MM.1S (cell line): ENCODE results near the gene KCNMA1.

Source experiments
- DNase-seq: peaks from one replicate; pipeline ENCODE4 v3.0.0-alpha.2; 2015
- H2AFZ ChIP-seq: fragments of 300-600 bp; sonication (generic); 2 replicates; pipeline ENCODE4 v1.6.0; 2016; ENCODE audit warnings: antibody characterized with exemption, low read length
- H3F3A ChIP-seq: fragments of 300-600 bp; sonication (generic); 2 replicates; pipeline ENCODE4 v1.6.1; 2016; ENCODE audit warnings: mild to moderate bottlenecking, antibody characterized with exemption, low read length, moderate library complexity, mixed read lengths; ENCODE audit not compliant: insufficient read depth
- H3K27ac ChIP-seq: fragments of 300-600 bp; sonication (generic); 2 replicates; pipeline ENCODE4 v1.5.1; 2016; ENCODE audit warnings: mild to moderate bottlenecking, low read length
- H3K27me3 ChIP-seq: fragments of 300-600 bp; sonication (generic); replicated peaks from 2 replicates; pipeline ENCODE4 v1.6.0; 2016; ENCODE audit warnings: low read length; ENCODE audit not compliant: insufficient read depth
- H3K36me3 ChIP-seq: fragments of 300-600 bp; sonication (generic); replicated peaks from 2 replicates; pipeline ENCODE4 v1.6.1; 2016; ENCODE audit warnings: mild to moderate bottlenecking, low read length, mixed read lengths; ENCODE audit not compliant: insufficient read depth
- H3K4me1 ChIP-seq: fragments of 300-600 bp; sonication (generic); 2 replicates; pipeline ENCODE4 v1.6.1; 2016; ENCODE audit warnings: low read length, mixed read lengths
- H3K4me2 ChIP-seq: fragments of 300-600 bp; sonication (generic); 2 replicates; pipeline ENCODE4 v1.6.0; 2016; ENCODE audit warnings: low read depth, low read length
- H3K4me3 ChIP-seq: fragments of 300-600 bp; sonication (generic); 2 replicates; pipeline ENCODE4 v1.5.1; 2016; ENCODE audit warnings: low read length, mixed read lengths
- H3K79me2 ChIP-seq: fragments of 300-600 bp; sonication (generic); 2 replicates; pipeline ENCODE4 v1.6.1; 2016; ENCODE audit warnings: mixed run types, low read length, mixed read lengths
- H3K9ac ChIP-seq: fragments of 300-600 bp; sonication (generic); 2 replicates; pipeline ENCODE4 v1.6.1; 2016; ENCODE audit warnings: low read length, mixed read lengths
- H3K9me2 ChIP-seq: fragments of 300-600 bp; sonication (generic); replicated peaks from 2 replicates; pipeline ENCODE4 v1.6.1; 2016; ENCODE audit warnings: mild to moderate bottlenecking, low read length, mixed read lengths; ENCODE audit not compliant: insufficient read depth
- H3K9me3 ChIP-seq: fragments of 300-600 bp; sonication (generic); replicated peaks from 2 replicates; pipeline ENCODE4 v1.6.1; 2016; ENCODE audit warnings: mild to moderate bottlenecking, low read length, mixed read lengths; ENCODE audit not compliant: insufficient read depth
- H4K20me1 ChIP-seq: fragments of 300-600 bp; sonication (generic); 2 replicates; pipeline ENCODE4 v1.6.1; 2016; ENCODE audit warnings: mild to moderate bottlenecking, low read length, moderate library complexity, mixed read lengths; ENCODE audit not compliant: insufficient read depth
- EZH2 ChIP-seq: fragments of 300-600 bp; sonication (generic); optimal IDR thresholded peaks from 2 replicates; pipeline ENCODE3; 2017; ENCODE audit warnings: low read depth, mild to moderate bottlenecking, antibody characterized with exemption, low read length, mixed read lengths
- EZH2phosphoT487 ChIP-seq: fragments of 300-600 bp; sonication (generic); IDR thresholded peaks from 2 replicates; pipeline ENCODE4 v1.6.1; 2018; ENCODE audit warnings: antibody characterized with exemption, low read length
- TF ChIP-seq, protein P1 (sequence below): fragments of 300-600 bp; sonication (generic); IDR thresholded peaks from 2 replicates; pipeline ENCODE4 v1.5.1; 2016; ENCODE audit warnings: antibody characterized with exemption, low read length, mixed read lengths

The KCNMA1 gene

DNA sequence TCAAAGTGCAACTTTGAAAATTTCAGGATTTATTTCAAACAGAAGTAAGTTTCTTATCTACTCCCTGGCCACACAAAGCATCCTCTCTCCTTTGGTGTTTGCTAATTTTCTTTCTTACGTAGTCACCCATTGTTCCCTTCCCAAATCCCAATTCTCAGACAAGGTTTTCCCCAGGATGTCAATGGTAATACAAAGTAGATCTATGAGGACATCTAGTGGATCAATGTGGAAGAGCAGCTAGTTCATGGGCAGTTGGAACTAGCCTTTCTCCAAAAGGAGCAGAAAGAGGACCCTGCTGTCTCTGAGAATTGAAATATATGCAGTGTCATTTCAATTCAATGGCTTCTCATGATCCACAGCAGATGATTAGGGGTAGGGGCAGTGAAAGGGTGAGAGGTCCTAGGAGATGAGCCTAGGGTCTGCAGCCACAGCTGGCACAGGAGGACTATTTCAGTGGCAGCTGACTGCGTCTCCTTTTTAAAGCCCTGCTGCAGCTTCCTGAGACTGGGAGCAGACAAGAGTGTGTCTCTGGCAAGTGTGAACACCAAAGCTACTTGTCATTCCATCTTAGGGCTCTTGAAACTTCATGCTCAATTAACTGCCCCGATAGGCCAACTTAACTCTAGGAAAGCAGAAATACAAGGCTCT is 632.6 kb downstream of the KCNMA1 start:
- DNase-seq = peak; percentile 33

GRCh38 chr10:77002872-77003271 is 634.7 kb downstream of the KCNMA1 start:
- Histone ChIP-seq H3K36me3 (no peaks in the 10 kb centered on the region), H2AFZ (no peak overlapping the region), H4K20me1 (no peaks in the 10 kb centered on the region), H3K27ac (no peak overlapping the region), H3K79me2 (no peaks in the 10 kb centered on the region), H3F3A (no peaks in the 10 kb centered on the region), H3K9me2 (no peaks in the 10 kb centered on the region), H3K9me3 (no peaks in the 10 kb centered on the region), H3K4me2 (no peak overlapping the region), H3K4me1 (no peaks in the 10 kb centered on the region), H3K9ac (no peak overlapping the region), H3K4me3 (no peak overlapping the region), H3K27me3 (no peaks in the 10 kb centered on the region)
- TF ChIP-seq EZH2phosphoT487 (no peak), EZH2 (no peak)
- TF ChIP-seq, protein P1, sequence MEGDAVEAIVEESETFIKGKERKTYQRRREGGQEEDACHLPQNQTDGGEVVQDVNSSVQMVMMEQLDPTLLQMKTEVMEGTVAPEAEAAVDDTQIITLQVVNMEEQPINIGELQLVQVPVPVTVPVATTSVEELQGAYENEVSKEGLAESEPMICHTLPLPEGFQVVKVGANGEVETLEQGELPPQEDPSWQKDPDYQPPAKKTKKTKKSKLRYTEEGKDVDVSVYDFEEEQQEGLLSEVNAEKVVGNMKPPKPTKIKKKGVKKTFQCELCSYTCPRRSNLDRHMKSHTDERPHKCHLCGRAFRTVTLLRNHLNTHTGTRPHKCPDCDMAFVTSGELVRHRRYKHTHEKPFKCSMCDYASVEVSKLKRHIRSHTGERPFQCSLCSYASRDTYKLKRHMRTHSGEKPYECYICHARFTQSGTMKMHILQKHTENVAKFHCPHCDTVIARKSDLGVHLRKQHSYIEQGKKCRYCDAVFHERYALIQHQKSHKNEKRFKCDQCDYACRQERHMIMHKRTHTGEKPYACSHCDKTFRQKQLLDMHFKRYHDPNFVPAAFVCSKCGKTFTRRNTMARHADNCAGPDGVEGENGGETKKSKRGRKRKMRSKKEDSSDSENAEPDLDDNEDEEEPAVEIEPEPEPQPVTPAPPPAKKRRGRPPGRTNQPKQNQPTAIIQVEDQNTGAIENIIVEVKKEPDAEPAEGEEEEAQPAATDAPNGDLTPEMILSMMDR = no peak
- DNase-seq = no peak

More for the DNA sequence above, 632.6 kb downstream of the KCNMA1 start:
- Histone ChIP-seq H2AFZ (no peak overlapping the region), H3K79me2 (no peaks in the 10 kb centered on the region), H3K4me2 (no peak overlapping the region), H3K36me3 (no peaks in the 10 kb centered on the region), H3K27me3 (no peaks in the 10 kb centered on the region), H3F3A (no peaks in the 10 kb centered on the region), H3K9me3 (no peaks in the 10 kb centered on the region), H3K4me1 (0 out of 2 replicates have a peak, but pooled peaks cover 4% of the 10 kb centered on the region), H4K20me1 (no peaks in the 10 kb centered on the region), H3K27ac (no peak overlapping the region), H3K9me2 (no peaks in the 10 kb centered on the region), H3K4me3 (no peak overlapping the region), H3K9ac (no peak overlapping the region)
- TF ChIP-seq EZH2phosphoT487 = no peak
- TF ChIP-seq, protein P1 = peak; percentile 85

GRCh38 chr10:77001206-77001605 is 636.4 kb downstream of the KCNMA1 start:
- Histone ChIP-seq H3K4me2 (no peak overlapping the region), H3K27me3 (no peaks in the 10 kb centered on the region), H3K9ac (no peak overlapping the region), H3K9me3 (no peaks in the 10 kb centered on the region), H4K20me1 (no peaks in the 10 kb centered on the region), H3F3A (no peaks in the 10 kb centered on the region), H3K27ac (no peak overlapping the region), H3K36me3 (no peaks in the 10 kb centered on the region), H3K9me2 (no peaks in the 10 kb centered on the region), H3K4me3 (no peak overlapping the region), H2AFZ (no peak overlapping the region), H3K79me2 (no peaks in the 10 kb centered on the region), H3K4me1 (no peaks in the 10 kb centered on the region)
- DNase-seq = no peak
- TF ChIP-seq EZH2 = no peak
- TF ChIP-seq, protein P1 = no peak
- TF ChIP-seq EZH2phosphoT487 = no peak
